AG04450 (cell line): ENCODE data around the gene EPB41L2. TPM values are rescaled to one million over a fixed set of nuclear protein-coding genes. Genes with fewer than 3 reads are reported as not detected.
A peak's percentile ranks its signal among the peaks of the same experiment; 100 is the strongest.

Experiments
- CTCF ChIA-PET: fragments of 300-600, 350-600 bp; formaldehyde crosslinking; extraction: SDS; loops from one replicate; lab custom pipeline; 2022; ENCODE audit warnings: antibody characterized with exemption, inconsistent platforms; lab: Charles Lee
- POLR2A ChIA-PET: fragments of 350-600 bp; formaldehyde crosslinking; extraction: SDS; loops from one replicate; lab custom pipeline; 2021; ENCODE audit warnings: antibody characterized with exemption, inconsistent platforms; lab: Yijun Ruan, JAX
- DNase-seq: peaks from one replicate; pipeline ENCODE4 v3.0.0-alpha.2; 2011; ENCODE audit warnings: low read depth, low spot score
- H3K27ac ChIP-seq: one replicate; pipeline ENCODE4 v1.5.1; 2012; ENCODE audit warnings: low read depth, low read length, control low read depth
- H3K27me3 ChIP-seq: one replicate; pipeline ENCODE4 v1.6.0; 2012; ENCODE audit warnings: low read length; ENCODE audit not compliant: control insufficient read depth, insufficient read depth
- H3K4me3 ChIP-seq: 2 replicates; pipeline ENCODE4 v1.5.1; 2011; ENCODE audit warnings: mild to moderate bottlenecking, low read depth, low read length, control low read depth
- H3K9me3 ChIP-seq: 2 replicates; pipeline ENCODE4 v1.5.1; 2012; ENCODE audit warnings: low read length; ENCODE audit not compliant: control insufficient read depth, insufficient read depth
- CTCF ChIP-seq: IDR thresholded peaks from 2 replicates; pipeline ENCODE4 v1.5.1; 2011; ENCODE audit warnings: low read depth, low read length, control low read depth, inconsistent platforms
- polyA plus RNA-seq: library from polyadenylated mRNA; depleted of rRNA; stranded (reverse); fragments of >200 nt; gene quantifications from 2 replicates; pipeline ENCODE4 v1.2.3, GENCODE V29; 2011

The EPB41L2 gene
- polyA plus RNA-seq, 1 experiment, result 165 TPM

- ChIA-PET POLR2A (no interaction called here), CTCF (interaction anchor here (0.5 to 3.2 kb wide), 8 partner anchors 10 to 660 kb away, joined by 3 to 18 read pairs (median 3); no protein-coding TSS in a partner anchor)
- Histone ChIP-seq H3K27ac (no peak overlapping the region), H3K27me3 (no peaks in the 10 kb centered on the region), H3K4me3 (no peak overlapping the region), H3K9me3 (no peaks in the 10 kb centered on the region)
- no peak for TF ChIP-seq CTCF
- DNase-seq, result no peak
Observed at GRCh38 chr6:130873746-130874145, 189.3 kb downstream of the EPB41L2 start.

- peak; percentile 95 for TF ChIP-seq CTCF
- DNase-seq, result no peak
- H3K27ac ChIP-seq, result no peak overlapping the region
- ChIA-PET POLR2A (no interaction called here), CTCF (interaction anchor here (0.6 to 3.2 kb wide), 19 partner anchors 9 to 1419 kb away, joined by 3 to 18 read pairs (median 4); no protein-coding TSS in a partner anchor)
- no peak overlapping the region for H3K4me3 ChIP-seq
- H3K9me3 ChIP-seq, result no peaks in the 10 kb centered on the region
- H3K27me3 ChIP-seq, result no peaks in the 10 kb centered on the region
Observed at GRCh38 chr6:130872250-130873095, 190.6 kb downstream of the EPB41L2 start.

GRCh38 chr6:130870179-130870880 is 192.7 kb downstream of the EPB41L2 start:
- CTCF ChIA-PET, result interaction anchor here (0.7 to 3.2 kb wide), 8 partner anchors 15 to 884 kb away, joined by 3 to 18 read pairs (median 6); partner anchors contain the start of gene TMEM200A
- POLR2A ChIA-PET, result no interaction called here
- H3K9me3 ChIP-seq, result no peaks in the 10 kb centered on the region

GRCh38 chr6:130869681-130870080 is 193.4 kb downstream of the EPB41L2 start:
- no peak for DNase-seq
- Histone ChIP-seq H3K27me3 (no peaks in the 10 kb centered on the region), H3K27ac (no peak overlapping the region), H3K4me3 (no peak overlapping the region), H3K9me3 (no peaks in the 10 kb centered on the region)
- CTCF ChIA-PET, result no interaction called here
- POLR2A ChIA-PET, result no interaction called here
- no peak for TF ChIP-seq CTCF

More at GRCh38 chr6:130870179-130870880, 192.7 kb downstream of the EPB41L2 start:
- H3K4me3 ChIP-seq, result no peak overlapping the region
- no peak for DNase-seq
- TF ChIP-seq CTCF, result no peak
- H3K27me3 ChIP-seq, result no peaks in the 10 kb centered on the region
- H3K27ac ChIP-seq, result no peak overlapping the region
